HepG2 (cell line): ENCODE data around the gene TBC1D16. TPM values are rescaled to one million over a fixed set of nuclear protein-coding genes. Genes with fewer than 3 reads are reported as not detected.

ENCODE experiments used
- ARID3A ChIP-seq: IDR thresholded peaks from 2 replicates; pipeline ENCODE4 v1.6.1; 2012; ENCODE audit warnings: low read depth, low read length, improper control_type of control experiment
- ATF6 ChIP-seq: sonication (generic); formaldehyde crosslinking; conservative IDR thresholded peaks from 2 replicates; pipeline ENCODE4 v1.4.0; 2020; ENCODE audit warnings: missing genetic modification reagents
- HMGXB4 ChIP-seq, 2 experiments: sonication (generic) in 1 of 2; formaldehyde crosslinking in 1 of 2; IDR thresholded peaks; 2 replicates each; pipeline versions ENCODE4 v1.4.0 to v1.6.1; 2018 to 2020; ENCODE audit warnings: missing genetic modification reagents in 2 of 2, borderline replicate concordance in 1 of 2, low read depth in 1 of 2, mild to moderate bottlenecking in 1 of 2, missing biosample characterization in 1 of 2
- KDM2A ChIP-seq: sonication (generic); formaldehyde crosslinking; IDR thresholded peaks from 2 replicates; pipeline ENCODE4 v1.4.0; 2020; ENCODE audit warnings: low read depth, missing genetic modification reagents, borderline replicate concordance
- ZBTB43 ChIP-seq: sonication (generic); formaldehyde crosslinking; conservative IDR thresholded peaks from 2 replicates; pipeline ENCODE4 v1.4.0; 2020; ENCODE audit warnings: missing genetic modification reagents
- polyA plus RNA-seq, 8 experiments: library from polyadenylated mRNA; depleted of rRNA in 3 of 8; stranded (reverse) in 7 of 8; unstranded in 1 of 8; fragments of >200 nt; fragmentation: Illumina TruSeq in 4 of 8; extraction: Trizol in 4 of 8; gene quantifications; 2 replicates each; pipeline versions ENCODE4 v1.2.1 to v1.2.3, GENCODE V29; 2011 to 2016; ENCODE audit warnings: low read depth in 4 of 8, missing spikeins in 1 of 8, mixed read lengths in 1 of 8; ENCODE audit not compliant: insufficient read depth in 1 of 8
- total RNA-seq, 5 experiments: library from RNA; depleted of rRNA; stranded (reverse); fragments of >200 nt; fragmentation: Illumina TruSeq; extraction: Trizol; gene quantifications; 2 replicates each; pipeline ENCODE4 v1.2.3, GENCODE V29; 2016; ENCODE audit warnings: low read depth in 1 of 5

The TBC1D16 gene
- total and polyA plus RNA-seq, 2 of the 13 experiments (the other 11 are each of a cell fraction or from before 2014, with no cell fraction given): 14.9 to 24.9 TPM

- no peak for TF ChIP-seq HMGXB4 (CRISPR knock-in tag; IDR thresholded peaks at IDR 0.05; ENCODE audit: borderline replicate concordance in 1 of 2, low read depth in 1 of 2)
- no peak for TF ChIP-seq ARID3A
- no peak for TF ChIP-seq ATF6
- TF ChIP-seq ZBTB43: no peak
- TF ChIP-seq KDM2A (CRISPR knock-in tag): no peak
These were observed 18.3 kb downstream of the TBC1D16 start (continued) for GRCh38 chr17:80017226-80018010.
